ENCODE results near the gene TMEM207.
A peak's percentile ranks its signal among the peaks of the same experiment; 100 is the strongest.
"Not testable (repeated sequence)": the region's sequence is repeated elsewhere in the genome, so short reads cannot be mapped to it uniquely, and the experiment has no call there.

TMEM207 gene

DNA sequence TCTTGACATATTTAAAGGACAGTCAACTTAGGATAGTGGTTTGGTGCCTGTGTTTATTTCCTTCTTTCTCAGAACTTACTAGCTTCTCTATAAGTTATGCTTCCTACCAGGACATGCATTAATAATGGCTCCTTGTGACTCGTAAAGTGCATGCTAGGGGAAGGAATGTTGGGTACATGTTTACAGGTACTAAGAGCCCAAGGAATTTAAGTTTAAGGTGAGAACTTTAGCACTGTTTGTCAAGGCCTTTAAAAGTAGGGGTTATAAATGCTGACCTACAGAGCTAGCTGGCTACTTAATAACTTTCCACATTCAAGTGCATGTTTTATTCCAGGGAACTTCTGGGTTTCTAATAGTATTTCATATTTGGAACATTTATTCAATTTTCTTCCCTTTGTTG is at the start of gene TMEM207:
Gene TMEM207 (minus strand): TSS at position 101 of the 400 bp plus-strand sequence. CDS start 92 bp downstream, at position 9.
- DNase-seq = no peak

GRCh38 chr3:190499122-190499521 is 49.4 kb upstream of the TMEM207 start:
- no peak for DNase-seq

DNA sequence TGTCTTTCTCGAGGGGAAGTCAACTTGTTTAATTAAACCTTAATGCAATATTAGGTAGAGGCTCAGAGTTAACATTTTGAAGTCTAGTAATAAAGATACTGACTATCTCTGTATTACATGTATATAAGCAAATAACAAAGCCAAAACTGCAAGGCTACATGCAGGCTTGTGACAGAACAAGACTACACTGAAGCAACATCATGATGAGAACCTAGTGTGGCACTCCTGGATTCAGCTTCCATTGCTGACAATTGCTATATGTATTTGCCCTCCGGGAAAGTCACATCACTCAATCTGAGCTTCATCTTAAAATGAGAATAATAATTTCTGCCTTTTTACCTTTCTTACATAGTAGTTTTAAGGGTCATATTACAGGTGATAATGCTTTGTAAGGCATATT is 48.6 kb upstream of the TMEM207 start:
- DNase-seq = no peak

DNA sequence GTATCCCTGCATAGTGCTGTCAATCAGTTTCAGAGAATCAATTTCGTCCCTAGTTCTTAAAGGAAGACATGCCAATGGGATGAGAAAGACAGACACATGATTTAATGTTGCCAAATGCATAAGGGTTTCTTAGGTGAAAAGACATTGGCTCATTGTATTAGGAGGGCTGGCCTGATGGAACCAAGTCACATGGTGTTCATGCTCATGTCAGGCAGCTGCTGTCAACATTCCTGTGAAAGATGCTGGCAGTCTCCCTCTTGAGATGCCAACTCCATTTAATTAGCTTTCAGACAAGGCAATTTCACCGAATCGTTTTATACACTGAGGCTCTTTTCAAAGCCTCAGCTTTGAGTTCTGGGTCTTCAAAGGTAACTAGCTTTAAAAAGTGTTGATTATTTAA is 48.1 kb upstream of the TMEM207 start:
- DNase-seq = no peak

DNA sequence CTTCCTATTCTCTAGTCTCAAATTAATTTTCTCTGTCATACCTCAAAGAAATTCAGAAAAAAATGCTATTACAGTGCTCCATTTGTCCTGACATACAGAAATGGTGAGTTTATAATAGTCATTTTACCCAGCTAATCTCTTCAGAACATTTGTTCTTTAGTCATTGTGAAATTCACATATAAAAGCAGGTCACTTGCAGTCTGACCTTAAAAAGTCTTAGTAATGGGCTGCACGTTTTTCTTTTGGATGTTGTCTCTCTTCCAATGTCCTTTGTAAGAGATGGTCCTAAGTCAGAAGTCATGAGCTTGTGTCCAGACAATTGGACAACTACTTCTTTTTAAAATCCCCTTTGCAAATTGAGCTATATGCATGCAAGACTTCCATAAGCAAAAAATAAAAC is 47.2 kb upstream of the TMEM207 start:
- DNase-seq = no peak

- DNase-seq = no peak
Measured at GRCh38 chr3:190495796-190496195, 46.1 kb upstream of the TMEM207 start.

GRCh38 chr3:190495354-190495753 is 45.7 kb upstream of the TMEM207 start:
- no peak for DNase-seq

GRCh38 chr3:190494907-190495306 is 45.2 kb upstream of the TMEM207 start:
- no peak for DNase-seq

DNA sequence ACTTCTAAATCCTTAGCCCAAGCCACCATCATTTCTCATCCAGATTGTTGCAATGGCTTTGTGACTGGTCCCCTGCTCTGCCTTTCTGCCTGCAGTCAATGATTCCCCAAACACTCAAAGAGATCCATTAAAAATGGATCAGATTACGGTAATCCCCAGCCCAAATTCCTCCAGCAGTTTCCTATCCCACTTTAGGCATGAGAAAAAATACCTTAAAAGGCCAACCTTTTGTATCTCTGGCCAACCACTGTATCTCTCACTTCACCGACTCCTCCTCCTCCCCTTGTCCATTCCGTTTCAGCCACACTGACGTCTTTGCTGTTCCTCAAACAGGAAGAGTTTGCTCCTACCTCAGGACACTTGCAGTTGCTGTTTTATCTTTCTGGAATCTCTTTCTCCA is 43.3 kb upstream of the TMEM207 start:
- DNase-seq = no peak

GRCh38 chr3:190492129-190492528 is 42.4 kb upstream of the TMEM207 start:
- no peak for DNase-seq

GRCh38 chr3:190491533-190492054 is 41.9 kb upstream of the TMEM207 start:
- no peak for DNase-seq

DNA sequence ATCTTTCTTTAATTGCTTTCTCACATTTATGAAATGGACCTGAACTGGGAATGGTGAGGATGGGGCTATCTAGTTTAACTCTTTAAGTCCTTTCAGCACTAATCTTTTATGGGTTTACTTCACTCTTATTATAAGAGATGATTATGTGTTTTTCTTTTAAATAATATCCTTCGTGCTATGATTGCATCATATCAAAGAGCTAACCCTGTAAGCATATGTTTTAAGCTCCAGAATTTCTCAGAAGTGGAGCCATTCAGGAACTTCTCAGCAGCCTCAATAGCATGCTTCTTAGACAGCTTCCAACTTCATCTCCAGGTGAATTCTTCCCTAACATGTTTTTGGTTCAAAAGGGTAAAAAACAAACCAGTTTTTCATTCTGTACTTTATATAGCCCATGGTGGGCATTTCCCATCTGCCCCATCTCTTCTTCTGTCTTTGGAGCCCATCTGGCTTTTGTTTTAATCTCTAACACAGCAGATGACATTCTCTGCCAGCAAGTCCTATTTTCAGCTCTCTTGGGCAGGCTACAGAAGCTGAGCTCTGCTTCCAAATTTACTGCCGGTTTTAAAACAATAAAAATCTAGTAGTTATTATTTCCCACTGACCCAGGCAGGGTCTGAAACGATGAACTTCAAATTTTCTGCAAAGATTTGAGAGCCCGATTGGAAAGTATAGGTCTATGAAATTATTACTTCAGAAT is 37.4 kb upstream of the TMEM207 start:
- no peak for DNase-seq

GRCh38 chr3:190486533-190486864 is 36.8 kb upstream of the TMEM207 start:
- DNase-seq = no peak

- DNase-seq = no peak
Measured at GRCh38 chr3:190485830-190486532, 36.3 kb upstream of the TMEM207 start.

DNA sequence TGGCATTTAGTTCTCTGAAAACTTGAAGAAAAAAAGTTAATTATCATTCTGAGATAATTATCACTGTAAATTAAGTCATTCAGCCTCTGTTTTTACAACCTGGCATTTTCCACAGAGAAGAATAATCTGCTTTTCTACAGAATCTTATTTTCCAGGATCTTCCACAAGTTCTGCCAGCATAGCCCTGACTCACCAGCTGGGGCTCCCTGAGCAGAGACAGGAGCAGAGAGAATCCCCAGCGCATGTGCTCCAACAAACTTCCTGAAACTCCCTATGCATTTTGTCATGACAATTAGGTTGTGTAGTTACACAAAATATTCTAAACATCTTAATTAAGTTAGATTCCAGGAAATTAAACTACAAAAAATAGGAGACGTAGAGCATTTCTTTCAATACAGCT is 32.1 kb upstream of the TMEM207 start:
- DNase-seq = no peak

GRCh38 chr3:190473261-190473660 is 23.6 kb upstream of the TMEM207 start:
- DNase-seq = not testable (repeated sequence)

- DNase-seq = no peak
Measured at GRCh38 chr3:190467922-190468321, 18.2 kb upstream of the TMEM207 start.

- no peak for DNase-seq
Measured at GRCh38 chr3:190458040-190458439, 8.3 kb upstream of the TMEM207 start.

GRCh38 chr3:190456770-190457169 is 7.1 kb upstream of the TMEM207 start:
- DNase-seq = no peak

- DNase-seq = no peak
Measured at GRCh38 chr3:190455828-190456227, 6.1 kb upstream of the TMEM207 start.

- DNase-seq = no peak
Measured at GRCh38 chr3:190448256-190448655, 1.4 kb downstream of the TMEM207 start.

DNA sequence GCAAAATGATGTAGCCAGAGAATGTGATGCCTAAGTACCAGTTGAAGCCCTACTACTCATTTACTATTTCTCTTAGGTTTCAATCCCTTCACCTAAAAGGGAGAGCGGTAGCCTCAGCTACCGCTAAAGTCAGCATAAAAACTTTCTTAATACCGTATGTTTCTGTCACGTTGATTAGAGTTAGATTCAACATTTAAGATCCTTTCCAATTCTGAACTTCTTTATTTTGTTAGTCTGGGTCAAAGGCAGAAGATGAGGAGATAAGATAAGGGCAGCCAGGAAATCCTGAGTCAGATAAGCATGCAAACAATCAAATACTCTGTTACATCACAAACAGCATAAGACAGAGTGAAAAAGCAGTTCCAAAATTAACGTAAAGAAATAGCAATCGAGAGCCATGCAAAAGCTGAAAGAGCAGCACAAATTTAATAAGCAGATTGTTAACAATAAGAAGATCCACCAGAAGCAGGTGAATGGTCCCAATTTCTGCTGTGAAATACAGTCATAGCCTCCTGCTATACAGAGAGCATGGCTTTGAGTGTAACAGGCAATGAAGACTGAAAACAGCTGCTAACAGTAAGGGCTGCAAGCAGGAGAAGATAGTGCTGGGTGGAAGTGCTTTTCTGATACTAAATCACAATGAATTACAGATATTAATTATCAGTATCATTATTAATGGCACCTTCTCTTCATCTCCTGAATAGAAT is 3.0 kb downstream of the TMEM207 start:
- peak; percentile 7 for DNase-seq

GRCh38 chr3:190444576-190445145 is 5.0 kb downstream of the TMEM207 start:
- DNase-seq = no peak

GRCh38 chr3:190444006-190444405 is 5.7 kb downstream of the TMEM207 start:
- no peak for DNase-seq

Data from CD4-positive, alpha-beta T cell treated with Interleukin-10 for 1 hour (primary cell).